ENCODE measurements around the gene CHST3. TPM values are rescaled to one million over a fixed set of nuclear protein-coding genes. Genes with fewer than 3 reads are reported as not detected.

The CHST3 gene
- total RNA-seq, 1 experiment from 2014 or later, result 10.0 TPM

- no peak overlapping the region for H3K27ac ChIP-seq (ENCODE audit: low read depth, low read length, poor library complexity, severe bottlenecking)
- POLR2A ChIA-PET (ENCODE audit: low non-redundant PET), result no interaction called here
- BruUV-seq (replicated peaks), result no TSS peak
Measured at GRCh38 chr10:72049472-72049871, 85.3 kb downstream of the CHST3 start.

GRCh38 chr10:72049969-72050781 lies 86.0 kb downstream of the CHST3 start:
- Histone ChIP-seq H3K36me3 (ENCODE audit: insufficient read depth, low read length, poor library complexity, severe bottlenecking) (no peaks in the 10 kb centered on the region), H3K27ac (ENCODE audit: low read depth, low read length, poor library complexity, severe bottlenecking) (no peak overlapping the region), H3K4me3 (ENCODE audit: low read depth, low read length, poor library complexity, severe bottlenecking) (no peak overlapping the region), H3K27me3 (replicated peaks; ENCODE audit: insufficient read depth, low read depth, low read length, poor library complexity) (no peaks in the 10 kb centered on the region), H3K9me3 (ENCODE audit: low read depth, low read length, poor library complexity, severe bottlenecking) (no peaks in the 10 kb centered on the region), H3K4me1 (ENCODE audit: insufficient read depth, low read length, poor library complexity, severe bottlenecking) (no peaks in the 10 kb centered on the region)
- no TSS peak for BruUV-seq (replicated peaks)
- ChIA-PET CTCF (interaction anchor here (0.6 kb wide), 2 partner anchors 10 to 277 kb away, joined by 3 to 8 read pairs; partner anchors contain the start of gene VSIR), POLR2A (ENCODE audit: low non-redundant PET) (no interaction called here)
- peak; percentile 20 for DNase-seq (ENCODE audit: low spot score)
- TF ChIP-seq CTCF (conservative IDR thresholded peaks at IDR 0.05; ENCODE audit: low read depth, low read length) (no peak), EZH2 (IDR thresholded peaks at IDR 0.05; ENCODE audit: borderline replicate concordance, low read depth, low read length, poor library complexity, severe bottlenecking) (no peak)
- intact Hi-C loops (cut with micrococcal nuclease; ENCODE audit: unreplicated experiment), result loop anchor here (5.0 to 10.0 kb wide), 5 partner anchors 93 to 735 kb away; partner anchors contain the start of gene SLC29A3

More at GRCh38 chr10:72049472-72049871, 85.3 kb downstream of the CHST3 start:
- CTCF ChIA-PET, result interaction anchor here (0.6 to 2.0 kb wide), 3 partner anchors 92 to 282 kb away, joined by 3 to 19 read pairs (median 7); no protein-coding TSS in a partner anchor
- H3K4me1 ChIP-seq (ENCODE audit: insufficient read depth, low read length, poor library complexity, severe bottlenecking), result no peaks in the 10 kb centered on the region
- H3K9me3 ChIP-seq (ENCODE audit: low read depth, low read length, poor library complexity, severe bottlenecking), result no peaks in the 10 kb centered on the region
- intact Hi-C loops (cut with micrococcal nuclease; ENCODE audit: unreplicated experiment), result loop anchor here (5.0 to 10.0 kb wide), 5 partner anchors 92 to 735 kb away; partner anchors contain the start of gene SLC29A3
- no peak for DNase-seq (ENCODE audit: low spot score)
- TF ChIP-seq CTCF (conservative IDR thresholded peaks at IDR 0.05; ENCODE audit: low read depth, low read length) (no peak), EZH2 (IDR thresholded peaks at IDR 0.05; ENCODE audit: borderline replicate concordance, low read depth, low read length, poor library complexity, severe bottlenecking) (no peak)
- no peaks in the 10 kb centered on the region for H3K36me3 ChIP-seq (ENCODE audit: insufficient read depth, low read length, poor library complexity, severe bottlenecking)
- H3K4me3 ChIP-seq (ENCODE audit: low read depth, low read length, poor library complexity, severe bottlenecking), result no peak overlapping the region
- no peaks in the 10 kb centered on the region for H3K27me3 ChIP-seq (replicated peaks; ENCODE audit: insufficient read depth, low read depth, low read length, poor library complexity)

GRCh38 chr10:72050873-72051272 lies 86.7 kb downstream of the CHST3 start:
- ChIA-PET POLR2A (ENCODE audit: low non-redundant PET) (no interaction called here), CTCF (interaction anchor here (0.6 kb wide), 2 partner anchors 10 to 278 kb away, joined by 3 to 8 read pairs; partner anchors contain the start of gene VSIR)
- no peak overlapping the region for H3K4me3 ChIP-seq (ENCODE audit: low read depth, low read length, poor library complexity, severe bottlenecking)
- H3K4me1 ChIP-seq (ENCODE audit: insufficient read depth, low read length, poor library complexity, severe bottlenecking), result no peaks in the 10 kb centered on the region
- no peaks in the 10 kb centered on the region for H3K27me3 ChIP-seq (replicated peaks; ENCODE audit: insufficient read depth, low read depth, low read length, poor library complexity)
- H3K36me3 ChIP-seq (ENCODE audit: insufficient read depth, low read length, poor library complexity, severe bottlenecking), result no peaks in the 10 kb centered on the region
- TF ChIP-seq CTCF (conservative IDR thresholded peaks at IDR 0.05; ENCODE audit: low read depth, low read length), result no peak
- BruUV-seq (replicated peaks), result no TSS peak
- H3K27ac ChIP-seq (ENCODE audit: low read depth, low read length, poor library complexity, severe bottlenecking), result no peak overlapping the region
- no peaks in the 10 kb centered on the region for H3K9me3 ChIP-seq (ENCODE audit: low read depth, low read length, poor library complexity, severe bottlenecking)
- intact Hi-C loops (cut with micrococcal nuclease; ENCODE audit: unreplicated experiment), result no loop called here
- DNase-seq (ENCODE audit: low spot score), result no peak

Data from A673 (cell line).